Aorta (tissue), 5 donors: ENCODE measurements around the gene LLGL2. TPM values are rescaled to one million over a fixed set of nuclear protein-coding genes. Genes with fewer than 3 reads are reported as not detected.
A peak's percentile ranks its signal among the peaks of the same experiment; 100 is the strongest.

Experiments
- ATAC-seq: fragments of 200-7000 bp; cut with Tn5 transposase; one replicate; pipeline ENCODE4 v1.9.1; 2022; ENCODE audit warnings: moderate library complexity; ENCODE audit not compliant: low FRiP score
- DNase-seq, 2 donors: peaks; one replicate each; pipeline ENCODE4 v3.0.0-alpha.2; 2020
- H3K27ac ChIP-seq, 2 donors: one replicate each; pipeline ENCODE4 v1.5.1; 2013; ENCODE audit warnings: low read length in 2 of 2, mild to moderate bottlenecking in 2 of 2, moderate library complexity in 2 of 2, control low read depth in 1 of 2, inconsistent platforms in 1 of 2, low read depth in 1 of 2
- H3K27me3 ChIP-seq, 2 donors: one replicate each; pipeline ENCODE4 v1.6.1; 2013; ENCODE audit warnings: control low read depth in 1 of 2, low read length in 1 of 2, mild to moderate bottlenecking in 1 of 2, moderate library complexity in 1 of 2; ENCODE audit not compliant: insufficient read depth in 2 of 2, control insufficient read depth in 1 of 2
- H3K36me3 ChIP-seq, 2 donors: one replicate each; pipeline ENCODE4 v1.6.1; 2013; ENCODE audit warnings: control low read depth in 1 of 2, low read length in 1 of 2, mild to moderate bottlenecking in 1 of 2; ENCODE audit not compliant: insufficient read depth in 2 of 2, control insufficient read depth in 1 of 2
- H3K4me1 ChIP-seq, 2 donors: one replicate each; pipeline ENCODE4 v1.6.1; 2013; ENCODE audit warnings: low read length in 2 of 2, control low read depth in 1 of 2, mild to moderate bottlenecking in 1 of 2, moderate library complexity in 1 of 2; ENCODE audit not compliant: insufficient read depth in 2 of 2, control insufficient read depth in 1 of 2
- H3K4me3 ChIP-seq, 2 donors: one replicate each; pipeline ENCODE4 v1.5.1; 2013; ENCODE audit warnings: low read length in 2 of 2, control low read depth in 1 of 2, mild to moderate bottlenecking in 1 of 2
- H3K9me3 ChIP-seq: one replicate; pipeline ENCODE4 v1.6.1; 2013; ENCODE audit warnings: mild to moderate bottlenecking, low read length; ENCODE audit not compliant: control insufficient read depth
- WGBS, 2 donors: extraction: QIAGEN DNeasy Blood & Tissue Kit; methylation state at CpG; one replicate each; pipeline ENCODE4 v1.1.7; 2013; 5-methylcytosine and 5-hydroxymethylcytosine counted together
- intact Hi-C, 2 donors: fragments of 100-400 bp; cut with DNase I; formaldehyde crosslinking; loops; one replicate each; pipeline versions ENCODE4 v1.14.2 to v1.15.0; 2022
- polyA plus RNA-seq, 2 donors: library from polyadenylated mRNA; stranded (reverse); fragments of 200-250 nt; gene quantifications; one replicate each; pipeline ENCODE4 v1.2.3, GENCODE V29; 2013
- total RNA-seq, 2 donors: library from RNA; stranded (reverse); fragmentation: NEBNext Ultra II Directional; extraction: Animal tissue kit (Norgen Biotek cat#: 25700); gene quantifications; one replicate each; pipeline ENCODE4 v1.2.1, GENCODE V29; 2021
- donor health status: healthy with polysubstance abuse.
- donor health status: Bipolar disorder and iron deficiency.
- donor health status: DM: no; HTN: no; CAD: no.
- donor health status: DM: no; HTN: no; CAD: no.
- donor health status: DM: yes; HTN: yes; CAD: no.

The LLGL2 gene
- total and polyA plus RNA-seq, 4 donors = 9.7 to 14.4 (median 10.6) TPM

- H3K36me3 ChIP-seq = no peaks in the 10 kb centered on the region
- H3K9me3 ChIP-seq = no peaks in the 10 kb centered on the region
- intact Hi-C loops = no loop called here
- H3K4me3 ChIP-seq = no peak overlapping the region
- no peaks in the 10 kb centered on the region for H3K4me1 ChIP-seq
- WGBS, 2 donors = 81% methylated on average over 9 of the region's 9 CpGs
- DNase-seq (no peak), ATAC-seq (peak; percentile 11)
- H3K27ac ChIP-seq = no peak overlapping the region
- no peaks in the 10 kb centered on the region for H3K27me3 ChIP-seq
Observed at GRCh38 chr17:75603123-75603522, 77.6 kb downstream of the LLGL2 start.

GRCh38 chr17:75604034-75604695, 78.7 kb downstream of the LLGL2 start:
- 77 to 80% methylated on average over 11 to 12 of the region's 12 CpGs for WGBS, 2 donors
- H3K27me3 ChIP-seq = no peaks in the 10 kb centered on the region
- DNase-seq (no peak), ATAC-seq (no peak)
- no peaks in the 10 kb centered on the region for H3K36me3 ChIP-seq
- no peaks in the 10 kb centered on the region for H3K9me3 ChIP-seq
- intact Hi-C loops = no loop called here
- H3K4me1 ChIP-seq = no peaks in the 10 kb centered on the region
- H3K4me3 ChIP-seq = no peak overlapping the region
- H3K27ac ChIP-seq = no peak overlapping the region

- 85 to 86% methylated on average over 16 of the region's 16 CpGs for WGBS, 2 donors
- Histone ChIP-seq H3K9me3 (no peaks in the 10 kb centered on the region), H3K36me3 (no peaks in the 10 kb centered on the region), H3K4me1 (no peaks in the 10 kb centered on the region), H3K4me3 (no peak overlapping the region), H3K27ac (no peak overlapping the region), H3K27me3 (no peaks in the 10 kb centered on the region)
- no peak for DNase-seq
- intact Hi-C loops = no loop called here
- no peak for ATAC-seq
Observed at GRCh38 chr17:75605790-75606189, 80.3 kb downstream of the LLGL2 start.

DNA sequence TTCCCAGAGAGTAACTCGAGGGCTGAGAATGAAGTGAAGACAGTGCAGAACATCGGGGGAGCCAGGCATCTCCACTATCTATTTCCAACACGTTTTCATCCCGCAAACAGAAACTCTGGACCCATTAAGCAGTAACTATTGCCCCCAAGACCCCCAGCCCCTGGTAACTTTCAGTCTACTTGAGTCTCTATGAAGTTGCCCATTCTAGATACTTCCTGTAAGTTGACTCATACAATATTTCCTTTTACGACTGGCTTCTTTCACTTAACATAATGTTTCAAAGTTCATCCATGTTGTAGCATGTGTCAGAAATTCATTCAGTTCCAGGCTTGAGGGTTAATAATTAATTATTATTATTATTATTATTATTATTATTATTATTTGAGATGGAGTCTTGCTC, 81.6 kb downstream of the LLGL2 start:
- Histone ChIP-seq H3K27ac (no peak overlapping the region), H3K9me3 (no peaks in the 10 kb centered on the region), H3K27me3 (no peaks in the 10 kb centered on the region), H3K4me1 (no peaks in the 10 kb centered on the region), H3K4me3 (no peak overlapping the region), H3K36me3 (no peaks in the 10 kb centered on the region)
- 86 to 89% methylated on average over 5 of the region's 5 CpGs for WGBS, 2 donors
- ATAC-seq = no peak
- intact Hi-C loops = no loop called here
- no peak for DNase-seq

DNA sequence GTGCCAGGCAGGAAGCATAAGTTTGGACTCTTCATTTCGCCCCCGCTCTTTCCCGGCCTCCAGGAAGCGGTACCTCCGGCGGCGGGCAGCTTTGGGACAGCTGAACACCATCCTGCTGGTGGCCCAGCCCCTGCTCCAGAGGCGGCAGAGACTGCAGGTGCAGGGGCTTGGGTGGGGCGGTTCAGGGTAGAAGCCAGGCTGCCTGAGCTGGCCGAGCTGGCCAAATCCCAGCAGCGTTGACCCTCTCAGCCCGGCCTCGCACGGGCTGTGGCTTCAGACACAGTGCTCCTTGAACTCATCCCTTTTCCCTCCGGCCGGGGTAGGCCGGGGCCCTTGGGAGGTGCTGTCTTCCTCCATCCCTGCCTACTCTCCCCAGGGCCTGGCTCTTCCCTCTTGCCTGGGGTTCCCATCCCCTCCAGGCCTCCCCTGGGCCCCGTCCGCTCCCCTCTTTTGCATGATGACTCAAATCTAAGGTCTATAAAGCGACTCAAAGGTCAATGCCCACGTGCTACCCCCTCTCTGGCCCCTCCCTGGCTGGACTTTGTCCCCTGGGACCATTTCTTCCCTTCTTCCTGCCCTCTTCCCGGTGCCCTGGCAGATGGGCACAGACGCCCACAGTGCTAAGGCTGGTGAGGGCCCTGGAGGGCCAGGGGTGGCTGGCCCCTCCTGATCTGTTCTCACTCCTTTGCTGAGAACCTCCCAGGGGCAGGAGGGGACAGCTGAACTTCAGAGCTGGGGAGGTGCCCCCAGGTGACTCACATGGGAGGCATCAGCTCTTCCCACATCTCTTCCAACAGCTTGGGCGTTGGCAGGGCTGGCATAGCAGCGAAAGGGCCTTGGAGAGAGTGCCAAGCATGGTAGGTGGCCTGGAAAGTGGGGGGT, 84.8 kb downstream of the LLGL2 start:
- Histone ChIP-seq H3K4me3 (no peak overlapping the region), H3K9me3 (no peaks in the 10 kb centered on the region), H3K4me1 (no peaks in the 10 kb centered on the region), H3K36me3 (no peaks in the 10 kb centered on the region), H3K27me3 (no peaks in the 10 kb centered on the region), H3K27ac (no peak overlapping the region)
- 86 to 88% methylated on average over 23 to 25 of the region's 25 CpGs for WGBS, 2 donors
- no peak for DNase-seq
- intact Hi-C loops = no loop called here
- ATAC-seq = no peak

DNA sequence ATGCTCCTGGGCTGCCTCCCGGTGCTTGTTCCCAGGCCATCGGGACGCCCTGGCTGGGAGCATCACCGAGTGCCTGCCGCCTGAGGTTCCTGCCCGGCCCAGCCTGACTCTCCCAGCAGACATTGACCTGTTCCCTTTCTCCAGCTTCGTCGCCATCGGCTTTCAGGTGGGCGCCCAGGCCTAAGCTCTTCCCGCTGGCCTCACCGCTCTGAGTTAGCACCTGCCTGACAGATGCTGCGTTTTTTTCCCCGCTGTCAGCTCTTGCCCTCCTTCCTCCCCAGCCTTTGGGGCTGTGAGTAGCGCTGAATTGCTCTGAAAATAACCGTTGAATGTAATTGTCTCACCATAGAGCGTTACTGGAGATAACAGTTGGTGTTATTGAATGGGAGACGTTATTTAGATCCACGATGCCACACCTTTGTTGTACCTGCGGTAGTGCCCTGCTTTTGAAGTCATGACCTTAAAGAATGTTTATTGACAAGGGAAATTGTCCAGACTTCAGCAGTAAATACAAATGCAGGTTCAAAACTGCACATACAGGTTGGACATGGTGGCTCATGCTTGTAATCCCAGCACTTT, 86.4 kb downstream of the LLGL2 start:
- Histone ChIP-seq H3K4me3 (no peak overlapping the region), H3K9me3 (no peaks in the 10 kb centered on the region), H3K36me3 (no peaks in the 10 kb centered on the region), H3K27ac (no peak overlapping the region), H3K27me3 (no peaks in the 10 kb centered on the region), H3K4me1 (no peaks in the 10 kb centered on the region)
- DNase-seq (no peak), ATAC-seq (no peak)
- intact Hi-C loops = no loop called here
- WGBS, 2 donors = 89 to 92% methylated on average over 20 of the region's 20 CpGs

DNA sequence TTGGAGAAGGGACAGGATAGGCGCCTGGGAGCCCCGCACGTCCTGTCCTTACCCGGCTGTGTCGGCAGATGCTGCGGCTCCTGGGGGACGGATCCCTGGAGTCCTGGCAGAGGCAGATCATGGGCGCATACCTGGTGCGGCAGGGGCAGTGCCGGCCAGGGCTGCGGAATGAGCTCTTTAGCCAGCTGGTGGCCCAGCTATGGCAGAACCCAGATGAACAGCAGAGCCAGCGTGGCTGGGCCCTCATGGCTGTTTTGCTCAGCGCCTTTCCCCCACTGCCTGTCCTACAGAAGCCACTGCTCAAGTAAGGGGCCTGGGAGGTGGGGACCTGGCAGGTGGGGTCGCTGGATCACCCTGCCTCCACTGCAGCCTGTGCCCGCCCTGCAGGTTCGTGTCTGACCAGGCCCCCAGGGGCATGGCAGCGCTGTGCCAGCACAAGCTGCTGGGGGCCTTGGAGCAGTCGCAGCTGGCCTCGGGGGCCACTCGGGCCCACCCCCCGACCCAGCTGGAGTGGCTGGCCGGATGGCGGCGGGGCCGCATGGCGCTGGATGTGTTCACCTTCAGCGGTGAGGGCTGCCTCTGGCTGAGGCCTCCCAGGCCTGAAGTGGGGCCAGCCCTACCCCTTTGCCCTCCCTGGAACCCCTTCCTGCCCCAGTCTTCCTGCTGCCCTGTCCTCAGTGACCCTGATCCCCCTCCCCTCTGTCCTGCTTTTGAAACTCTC, 87.6 kb downstream of the LLGL2 start:
- Histone ChIP-seq H3K27ac (no peak overlapping the region), H3K4me3 (no peak overlapping the region), H3K27me3 (no peaks in the 10 kb centered on the region), H3K9me3 (no peaks in the 10 kb centered on the region), H3K4me1 (no peaks in the 10 kb centered on the region), H3K36me3 (no peaks in the 10 kb centered on the region)
- 88 to 90% methylated on average over 24 to 27 of the region's 27 CpGs for WGBS, 2 donors
- intact Hi-C loops = no loop called here
- ATAC-seq (no peak), DNase-seq (no peak)

DNA sequence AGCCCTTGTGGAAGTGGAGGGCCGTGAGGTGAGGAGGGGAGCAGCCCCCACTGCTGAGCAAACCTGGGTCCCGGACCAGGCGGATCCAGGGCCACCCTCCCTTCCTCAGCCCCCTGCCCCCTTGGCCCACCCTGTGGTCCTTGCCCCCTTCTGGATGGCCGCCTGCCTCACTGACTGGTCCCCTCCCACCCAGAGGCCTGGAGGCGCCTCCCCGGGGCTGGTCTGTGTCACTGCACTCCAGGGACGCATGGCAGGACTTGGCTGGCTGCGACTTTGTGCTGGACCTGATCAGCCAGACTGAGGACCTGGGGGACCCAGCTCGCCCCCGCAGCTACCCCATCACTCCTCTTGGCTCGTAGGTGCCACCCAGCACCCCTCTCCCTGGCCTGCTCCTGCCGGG, 88.5 kb downstream of the LLGL2 start:
- Histone ChIP-seq H3K9me3 (no peaks in the 10 kb centered on the region), H3K4me1 (no peaks in the 10 kb centered on the region), H3K27ac (no peak overlapping the region), H3K36me3 (no peaks in the 10 kb centered on the region), H3K4me3 (no peak overlapping the region), H3K27me3 (no peaks in the 10 kb centered on the region)
- DNase-seq (peak in 1 of 2 donors; percentile 42), ATAC-seq (no peak)
- intact Hi-C loops = no loop called here
- 87 to 88% methylated on average over 9 to 12 of the region's 12 CpGs for WGBS, 2 donors
